SIG-M5 treated with dmso at 0.1 percent for 504 hours (cell line): Measurements from ENCODE around the gene PDE4D.
"Not testable (repeated sequence)": the region's sequence is repeated elsewhere in the genome, so short reads cannot be mapped to it uniquely, and the experiment has no call there.

ENCODE experiments used
- DNase-seq: peaks from one replicate; lab custom pipeline; 2025; ENCODE audit not compliant: unreplicated experiment; lab: John Stamatoyannopoulos, UW

The PDE4D gene

GRCh38 chr5:59312223-59312622 is 581.3 kb downstream of the PDE4D start:
- DNase-seq, result no peak

- not testable (repeated sequence) for DNase-seq
Measured at GRCh38 chr5:59308685-59309084, 584.8 kb downstream of the PDE4D start.

- DNase-seq, result not testable (repeated sequence)
Measured at GRCh38 chr5:59303289-59303716, 590.2 kb downstream of the PDE4D start.

- DNase-seq, result not testable (repeated sequence)
Measured at GRCh38 chr5:59302509-59302908, 591.0 kb downstream of the PDE4D start.

GRCh38 chr5:59301727-59302126 is 591.8 kb downstream of the PDE4D start:
- DNase-seq, result no peak

GRCh38 chr5:59300930-59301329 is 592.6 kb downstream of the PDE4D start:
- no peak for DNase-seq

GRCh38 chr5:59299006-59299405 is 594.5 kb downstream of the PDE4D start:
- DNase-seq, result no peak

GRCh38 chr5:59296317-59297264 is 596.9 kb downstream of the PDE4D start:
- no peak for DNase-seq

GRCh38 chr5:59293700-59294099 is 599.8 kb downstream of the PDE4D start:
- DNase-seq, result no peak

GRCh38 chr5:59291941-59292340 is 601.6 kb downstream of the PDE4D start:
- no peak for DNase-seq

GRCh38 chr5:59287884-59288283 is 605.6 kb downstream of the PDE4D start:
- DNase-seq, result no peak

GRCh38 chr5:59287361-59287760 is 606.2 kb downstream of the PDE4D start:
- no peak for DNase-seq

- no peak for DNase-seq
Measured at GRCh38 chr5:59286510-59286909, 607.0 kb downstream of the PDE4D start.

- no peak for DNase-seq
Measured at GRCh38 chr5:59285300-59286016, 608.1 kb downstream of the PDE4D start.

- no peak for DNase-seq
Measured at GRCh38 chr5:59282726-59283125, 610.8 kb downstream of the PDE4D start.

- DNase-seq, result no peak
Measured at GRCh38 chr5:59279979-59280378, 613.5 kb downstream of the PDE4D start.

- no peak for DNase-seq
Measured at GRCh38 chr5:59276917-59277372, 616.6 kb downstream of the PDE4D start.

GRCh38 chr5:59276325-59276675 is 617.2 kb downstream of the PDE4D start:
- DNase-seq, result no peak

- no peak for DNase-seq
Measured at GRCh38 chr5:59275510-59276324, 617.8 kb downstream of the PDE4D start.

- DNase-seq, result no peak
Measured at GRCh38 chr5:59275170-59275509, 618.4 kb downstream of the PDE4D start.

- no peak for DNase-seq
Measured at GRCh38 chr5:59274106-59274636, 619.4 kb downstream of the PDE4D start.
